H9 (cell line): ENCODE data around the gene EGFR. TPM values are rescaled to one million over a fixed set of nuclear protein-coding genes. Genes with fewer than 3 reads are reported as not detected.
A peak's percentile ranks its signal among the peaks of the same experiment; 100 is the strongest.

Experiments used
- DNase-seq: peaks from one replicate; pipeline ENCODE4 v3.0.0-alpha.2; 2017
- H2AFZ ChIP-seq: one replicate; pipeline ENCODE4 v1.6.1; 2013; ENCODE audit warnings: mild to moderate bottlenecking, low read length, control low read depth, moderate library complexity
- H2AK5ac ChIP-seq: 2 replicates; pipeline ENCODE4 v1.6.1; 2013; ENCODE audit warnings: low read length, control low read depth, mixed read lengths; ENCODE audit not compliant: insufficient read length
- H2BK120ac ChIP-seq: one replicate; pipeline ENCODE4 v1.6.1; 2013; ENCODE audit warnings: low read depth, mild to moderate bottlenecking, low read length, control low read depth, inconsistent platforms; ENCODE audit not compliant: poor library complexity, severe bottlenecking
- H2BK12ac ChIP-seq: 2 replicates; pipeline ENCODE4 v1.6.1; 2013; ENCODE audit warnings: low read length, control low read depth, mixed read lengths, low read depth; ENCODE audit not compliant: insufficient read length
- H2BK15ac ChIP-seq: 2 replicates; pipeline ENCODE4 v1.6.1; 2013; ENCODE audit warnings: low read depth, low read length, control low read depth
- H2BK20ac ChIP-seq: one replicate; pipeline ENCODE4 v1.6.1; 2013; ENCODE audit warnings: low read depth, mild to moderate bottlenecking, low read length, control low read depth, inconsistent platforms; ENCODE audit not compliant: poor library complexity, severe bottlenecking
- H2BK5ac ChIP-seq: 2 replicates; pipeline ENCODE4 v1.6.1; 2013; ENCODE audit warnings: low read length, control low read depth, mixed read lengths; ENCODE audit not compliant: insufficient read length
- H3K14ac ChIP-seq: 2 replicates; pipeline ENCODE4 v1.6.1; 2013; ENCODE audit warnings: low read length, control low read depth; ENCODE audit not compliant: insufficient read depth
- H3K18ac ChIP-seq: 2 replicates; pipeline ENCODE4 v1.6.1; 2013; ENCODE audit warnings: low read depth, mild to moderate bottlenecking, mixed read lengths, low read length, control low read depth; ENCODE audit not compliant: insufficient read length
- H3K23ac ChIP-seq: 2 replicates; pipeline ENCODE4 v1.6.1; 2013; ENCODE audit warnings: low read length, control low read depth, mixed read lengths, low read depth; ENCODE audit not compliant: insufficient read length
- H3K23me2 ChIP-seq: 2 replicates; pipeline ENCODE4 v1.6.1; 2013; ENCODE audit warnings: low read depth, mild to moderate bottlenecking, mixed read lengths, low read length, control low read depth; ENCODE audit not compliant: insufficient read length, poor library complexity, severe bottlenecking
- H3K27ac ChIP-seq: 2 replicates; pipeline ENCODE4 v1.5.1; 2013; ENCODE audit warnings: low read length, control low read depth, mixed read lengths, low read depth; ENCODE audit not compliant: insufficient read length
- H3K27me3 ChIP-seq: 2 replicates; pipeline ENCODE4 v1.6.1; 2013; ENCODE audit warnings: low read length, control low read depth, inconsistent platforms; ENCODE audit not compliant: insufficient read depth
- H3K4ac ChIP-seq: 2 replicates; pipeline ENCODE4 v1.6.1; 2013; ENCODE audit warnings: low read depth, mild to moderate bottlenecking, control low read depth, inconsistent platforms, low read length, moderate library complexity
- H3K4me1 ChIP-seq: 2 replicates; pipeline ENCODE4 v1.6.1; 2013; ENCODE audit warnings: low read length, control low read depth, inconsistent platforms; ENCODE audit not compliant: insufficient read depth
- H3K4me2 ChIP-seq: 2 replicates; pipeline ENCODE4 v1.6.1; 2013; ENCODE audit warnings: low read length, control low read depth, mixed read lengths; ENCODE audit not compliant: insufficient read length, insufficient read depth
- H3K56ac ChIP-seq: 2 replicates; pipeline ENCODE4 v1.6.1; 2013; ENCODE audit warnings: low read depth, mild to moderate bottlenecking, mixed read lengths, low read length, control low read depth; ENCODE audit not compliant: insufficient read length
- H3K79me1 ChIP-seq: 2 replicates; pipeline ENCODE4 v1.6.1; 2013; ENCODE audit warnings: low read depth, mild to moderate bottlenecking, moderate library complexity, low read length, control low read depth, inconsistent platforms; ENCODE audit not compliant: insufficient read depth, poor library complexity, severe bottlenecking
- H3K79me2 ChIP-seq: 2 replicates; pipeline ENCODE4 v1.6.1; 2013; ENCODE audit warnings: low read length, control low read depth, inconsistent platforms; ENCODE audit not compliant: insufficient read depth
- H3K9ac ChIP-seq: 2 replicates; pipeline ENCODE4 v1.6.1; 2013; ENCODE audit warnings: low read length, control low read depth, mixed read lengths; ENCODE audit not compliant: insufficient read length; ENCODE audit errors: extremely low read depth
- H3K9me3 ChIP-seq: one replicate; pipeline ENCODE4 v1.6.1; 2013; ENCODE audit warnings: low read depth, low read length, inconsistent platforms; ENCODE audit not compliant: control insufficient read depth
- H3T11ph ChIP-seq: one replicate; pipeline ENCODE4 v1.6.1; 2013; ENCODE audit warnings: mild to moderate bottlenecking, low read length, control low read depth, inconsistent platforms
- H4K20me1 ChIP-seq: one replicate; pipeline ENCODE4 v1.6.1; 2013; ENCODE audit not compliant: control insufficient read depth, insufficient read length, insufficient read depth
- H4K5ac ChIP-seq: 2 replicates; pipeline ENCODE4 v1.6.1; 2013; ENCODE audit warnings: low read depth, mild to moderate bottlenecking, mixed read lengths, low read length, control low read depth; ENCODE audit not compliant: insufficient read length
- H4K8ac ChIP-seq: replicated peaks from 2 replicates; pipeline ENCODE4 v1.6.1; 2013; ENCODE audit warnings: low read length, control low read depth, mixed read lengths, low read depth; ENCODE audit not compliant: insufficient read length
- H4K91ac ChIP-seq: 2 replicates; pipeline ENCODE4 v1.6.1; 2013; ENCODE audit warnings: low read depth, mild to moderate bottlenecking, moderate library complexity, mixed read lengths, low read length, control low read depth; ENCODE audit not compliant: insufficient read length
- H3K27ac Mint-ChIP-seq, 3 experiments: 2 replicates in 2 of 3; 3 replicates in 1 of 3; pipeline ENCODE4 v1.8.0; 2020 to 2021; ENCODE audit warnings: mixed read lengths in 3 of 3, mild to moderate bottlenecking in 1 of 3, moderate library complexity in 1 of 3
- H3K27me3 Mint-ChIP-seq: 2 replicates; pipeline ENCODE4 v1.8.0; 2021; ENCODE audit warnings: low read depth, mild to moderate bottlenecking, moderate library complexity, mixed read lengths
- H3K36me3 Mint-ChIP-seq, 3 experiments: 2 replicates in 2 of 3; 3 replicates in 1 of 3; pipeline ENCODE4 v1.8.0; 2020 to 2021; ENCODE audit warnings: low read depth in 3 of 3, mixed read lengths in 3 of 3; ENCODE audit not compliant: insufficient read depth in 1 of 3
- H3K4me1 Mint-ChIP-seq, 2 experiments: 2 replicates each; pipeline ENCODE4 v1.8.0; 2020; ENCODE audit warnings: mixed read lengths in 2 of 2
- H3K4me3 Mint-ChIP-seq, 2 experiments: 2 replicates in 1 of 2; 3 replicates in 1 of 2; pipeline ENCODE4 v1.8.0; 2020 to 2021; ENCODE audit warnings: mild to moderate bottlenecking in 2 of 2, mixed read lengths in 2 of 2, moderate library complexity in 1 of 2
- H3K9me3 Mint-ChIP-seq, 2 experiments: 2 replicates in 1 of 2; 3 replicates in 1 of 2; pipeline ENCODE4 v1.8.0; 2020; ENCODE audit warnings: mild to moderate bottlenecking in 2 of 2, mixed read lengths in 2 of 2, moderate library complexity in 1 of 2
- WGBS: extraction: QIAGEN DNeasy Blood & Tissue Kit; methylation state at CpG from one replicate; pipeline ENCODE4 v1.1.7; 2013; ENCODE audit warnings: missing lambda C conversion rate, low lambda C conversion rate, mixed read lengths; ENCODE audit not compliant: insufficient read length; ENCODE audit errors: extremely low coverage; 5-methylcytosine and 5-hydroxymethylcytosine counted together
- total RNA-seq: library from RNA; stranded (reverse); gene quantifications from 2 replicates; pipeline ENCODE4 v1.2.1, GENCODE V29; 2021
- TF ChIP-seq, protein P1 (sequence below): fragments of 200-600 bp; sonication (generic); conservative IDR thresholded peaks from 3 replicates; pipeline ENCODE4 v1.8.0; 2021; ENCODE audit warnings: antibody characterized with exemption, mild to moderate bottlenecking

The EGFR gene
- total RNA-seq, 1 experiment from 2014 or later = 3.3 TPM

DNA sequence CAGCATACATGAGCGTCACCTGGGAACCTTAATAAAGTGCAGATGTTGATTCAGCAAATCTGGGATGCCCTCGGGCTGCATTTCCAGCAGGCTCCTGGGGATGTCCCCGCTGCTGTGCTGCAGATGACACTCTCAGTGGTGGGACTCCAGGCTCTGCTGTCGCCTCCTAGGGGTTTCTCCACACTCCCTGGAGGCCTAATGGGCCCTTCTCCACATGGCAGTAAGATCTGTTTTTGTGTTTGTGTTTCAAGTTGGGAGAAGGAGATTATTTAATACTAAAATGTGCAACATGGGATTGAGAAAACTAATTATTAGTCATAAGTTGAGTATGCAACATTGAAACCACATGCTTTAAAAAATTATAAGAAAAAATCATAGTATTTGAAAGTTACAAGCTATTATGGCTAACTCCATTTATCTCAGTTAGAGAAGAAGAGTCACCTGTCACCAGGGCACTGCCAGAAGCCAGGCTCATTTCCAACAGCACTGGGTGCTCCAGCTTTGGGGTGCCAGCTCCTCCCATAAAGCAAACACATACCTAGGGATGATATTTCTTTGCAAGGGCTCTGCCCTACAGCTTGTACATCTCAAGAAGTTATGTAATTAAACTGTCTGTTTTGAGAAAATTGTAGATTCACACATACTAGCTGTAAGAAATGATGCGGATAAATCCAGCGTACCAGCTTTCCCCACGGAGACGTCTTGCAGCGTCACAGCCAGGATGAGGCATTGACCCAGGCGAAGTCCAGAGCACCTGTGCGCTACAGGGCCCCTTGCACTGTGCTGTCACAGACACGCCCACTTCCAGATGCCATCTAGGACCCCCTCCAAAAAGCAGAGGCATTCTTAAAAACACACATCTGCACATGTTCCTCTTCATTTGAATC, 106.4 kb downstream of the EGFR start:
- no peaks in the 10 kb centered on the region for H3K79me1 ChIP-seq
- no peak overlapping the region for H2AFZ ChIP-seq
- H3K4me1 ChIP-seq = no peaks in the 10 kb centered on the region; the same call in 1 of the 2 replicates
- no peak overlapping the region for H2BK15ac ChIP-seq
- no peak overlapping the region for H3K4me2 ChIP-seq
- no peak overlapping the region for H4K91ac ChIP-seq
- H3K9me3 Mint-ChIP-seq = no peaks in the 10 kb centered on the region
- no peak overlapping the region for H2BK12ac ChIP-seq
- H3K27me3 Mint-ChIP-seq = no peaks in the 10 kb centered on the region
- no peak overlapping the region for H3K4ac ChIP-seq
- H4K20me1 ChIP-seq = no peaks in the 10 kb centered on the region
- H3K27ac ChIP-seq = no peak overlapping the region
- H3K4me3 Mint-ChIP-seq = no peak overlapping the region
- H3K9me3 ChIP-seq = no peaks in the 10 kb centered on the region
- no peak overlapping the region for H3T11ph ChIP-seq
- H3K18ac ChIP-seq = no peak overlapping the region
- peak overlapping the region in 1 of 3 experiments; percentile 7; a peak in 1 of 7 replicates for H3K27ac Mint-ChIP-seq
- no peak overlapping the region for H3K14ac ChIP-seq
- H3K23me2 ChIP-seq = no peaks in the 10 kb centered on the region
- H3K79me2 ChIP-seq = no peaks in the 10 kb centered on the region
- H2BK120ac ChIP-seq = no peak overlapping the region
- H2BK5ac ChIP-seq = no peak overlapping the region
- no peak overlapping the region for H4K5ac ChIP-seq
- no peak overlapping the region for H3K56ac ChIP-seq
- H3K9ac ChIP-seq = no peak overlapping the region
- H2BK20ac ChIP-seq = no peak overlapping the region
- no peaks in the 10 kb centered on the region for H3K27me3 ChIP-seq
- peaks cover 14% of the 10 kb centered on the region in 2 experiments for H3K4me1 Mint-ChIP-seq
- H3K23ac ChIP-seq = no peak overlapping the region
- H4K8ac ChIP-seq = no peak overlapping the region
- DNase-seq = no peak
- no peak overlapping the region for H2AK5ac ChIP-seq
- TF ChIP-seq, protein P1, sequence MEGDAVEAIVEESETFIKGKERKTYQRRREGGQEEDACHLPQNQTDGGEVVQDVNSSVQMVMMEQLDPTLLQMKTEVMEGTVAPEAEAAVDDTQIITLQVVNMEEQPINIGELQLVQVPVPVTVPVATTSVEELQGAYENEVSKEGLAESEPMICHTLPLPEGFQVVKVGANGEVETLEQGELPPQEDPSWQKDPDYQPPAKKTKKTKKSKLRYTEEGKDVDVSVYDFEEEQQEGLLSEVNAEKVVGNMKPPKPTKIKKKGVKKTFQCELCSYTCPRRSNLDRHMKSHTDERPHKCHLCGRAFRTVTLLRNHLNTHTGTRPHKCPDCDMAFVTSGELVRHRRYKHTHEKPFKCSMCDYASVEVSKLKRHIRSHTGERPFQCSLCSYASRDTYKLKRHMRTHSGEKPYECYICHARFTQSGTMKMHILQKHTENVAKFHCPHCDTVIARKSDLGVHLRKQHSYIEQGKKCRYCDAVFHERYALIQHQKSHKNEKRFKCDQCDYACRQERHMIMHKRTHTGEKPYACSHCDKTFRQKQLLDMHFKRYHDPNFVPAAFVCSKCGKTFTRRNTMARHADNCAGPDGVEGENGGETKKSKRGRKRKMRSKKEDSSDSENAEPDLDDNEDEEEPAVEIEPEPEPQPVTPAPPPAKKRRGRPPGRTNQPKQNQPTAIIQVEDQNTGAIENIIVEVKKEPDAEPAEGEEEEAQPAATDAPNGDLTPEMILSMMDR = peak; percentile 48; the same call in 2 of the 3 replicates
- H3K36me3 Mint-ChIP-seq = no peaks in the 10 kb centered on the region
- WGBS = no CpG with 5 or more reads among the region's 12 CpGs
